Measurements from ENCODE around the gene CDYL. TPM values are rescaled to one million over a fixed set of nuclear protein-coding genes. Genes with fewer than 3 reads are reported as not detected.

CDYL gene
- polyA plus RNA-seq, 3 donors: 2.9 to 21.2 (median 4.2) TPM

GRCh38 chr6:4973415-4973814 lies 197.2 kb downstream of the CDYL start:
- peaks cover 4 to 16% (median 10%) of the 10 kb centered on the region in 7 donors for H3K9me3 Mint-ChIP-seq
- H3K4me1 ChIP-seq (ENCODE audit: control insufficient read depth in 1 of 2, insufficient read depth in 2 of 2, low read length in 2 of 2): no peaks in the 10 kb centered on the region
- H3K27me3 Mint-ChIP-seq (ENCODE audit: low read depth in 3 of 3): peaks cover 2 to 5% (median 4%) of the 10 kb centered on the region in 3 donors
- no peaks in the 10 kb centered on the region for H4K20me1 ChIP-seq (ENCODE audit: insufficient read depth, low read length)
- H2AFZ ChIP-seq (ENCODE audit: insufficient read depth, low read depth, low read length, poor library complexity, severe bottlenecking): no peak overlapping the region
- no peaks in the 10 kb centered on the region for H3K4me1 Mint-ChIP-seq
- H3K4me2 ChIP-seq (replicated peaks; ENCODE audit: extremely low read depth, low read length, poor library complexity, severe bottlenecking): no peak overlapping the region
- no peak overlapping the region for H3K27ac ChIP-seq (ENCODE audit: low read depth in 1 of 2, low read length in 2 of 2)
- H3K4me3 Mint-ChIP-seq: no peak overlapping the region
- intact Hi-C loops (cut with micrococcal nuclease): no loop called here
- WGBS (ENCODE audit: insufficient coverage): 88% methylated on average over 7 of the region's 13 CpGs
- H3K27me3 ChIP-seq (ENCODE audit: control insufficient read depth in 2 of 2, insufficient read depth in 2 of 2, low read length in 2 of 2): no peaks in the 10 kb centered on the region
- H3K27ac Mint-ChIP-seq: no peak overlapping the region
- no peaks in the 10 kb centered on the region for H3K36me3 ChIP-seq (replicated peaks in 1 of 2; ENCODE audit: control insufficient read depth in 1 of 2, insufficient read depth in 2 of 2, low read length in 2 of 2)
- no peaks in the 10 kb centered on the region for H3K9me3 ChIP-seq (replicated peaks in 1 of 2; ENCODE audit: control insufficient read depth in 1 of 2, insufficient read depth in 1 of 2, low read length in 2 of 2)
- no peak overlapping the region for H3K4me3 ChIP-seq (replicated peaks in 1 of 3; ENCODE audit: low read depth in 2 of 3, low read length in 3 of 3)
- H3K79me2 ChIP-seq (ENCODE audit: insufficient read depth, low read length): no peaks in the 10 kb centered on the region
- no peaks in the 10 kb centered on the region for H3K36me3 Mint-ChIP-seq
- H3K9ac ChIP-seq (ENCODE audit: insufficient read depth, low read length, poor library complexity, severe bottlenecking): no peak overlapping the region
- TF ChIP-seq CTCF (IDR thresholded peaks at IDR 0.05): no peak
- no peak for DNase-seq

GRCh38 chr6:4973982-4974745 lies 198.0 kb downstream of the CDYL start:
- Histone ChIP-seq H4K20me1 (ENCODE audit: insufficient read depth, low read length) (no peaks in the 10 kb centered on the region), H2AFZ (ENCODE audit: insufficient read depth, low read depth, low read length, poor library complexity, severe bottlenecking) (no peak overlapping the region), H3K9me3 (replicated peaks in 1 of 2; ENCODE audit: control insufficient read depth in 1 of 2, insufficient read depth in 1 of 2, low read length in 2 of 2) (peaks cover 3% of the 10 kb centered on the region in 2 donors), H3K36me3 (replicated peaks in 1 of 2; ENCODE audit: control insufficient read depth in 1 of 2, insufficient read depth in 2 of 2, low read length in 2 of 2) (no peaks in the 10 kb centered on the region), H3K4me3 (replicated peaks in 1 of 3; ENCODE audit: low read depth in 2 of 3, low read length in 3 of 3) (no peak overlapping the region), H3K4me1 (ENCODE audit: control insufficient read depth in 1 of 2, insufficient read depth in 2 of 2, low read length in 2 of 2) (no peaks in the 10 kb centered on the region), H3K27me3 (ENCODE audit: control insufficient read depth in 2 of 2, insufficient read depth in 2 of 2, low read length in 2 of 2) (no peaks in the 10 kb centered on the region), H3K79me2 (ENCODE audit: insufficient read depth, low read length) (no peaks in the 10 kb centered on the region), H3K4me2 (replicated peaks; ENCODE audit: extremely low read depth, low read length, poor library complexity, severe bottlenecking) (no peak overlapping the region), H3K27ac (ENCODE audit: low read depth in 1 of 2, low read length in 2 of 2) (no peak overlapping the region), H3K9ac (ENCODE audit: insufficient read depth, low read length, poor library complexity, severe bottlenecking) (no peak overlapping the region)
- DNase-seq: no peak
- TF ChIP-seq CTCF (IDR thresholded peaks at IDR 0.05): no peak
- no peak overlapping the region for H3K27ac Mint-ChIP-seq
- intact Hi-C loops (cut with micrococcal nuclease): no loop called here
- WGBS (ENCODE audit: insufficient coverage): 97% methylated on average over 11 of the region's 14 CpGs
- no peaks in the 10 kb centered on the region for H3K4me1 Mint-ChIP-seq
- no peaks in the 10 kb centered on the region for H3K36me3 Mint-ChIP-seq
- H3K4me3 Mint-ChIP-seq: no peak overlapping the region
- peaks cover 2 to 5% (median 5%) of the 10 kb centered on the region in 3 donors for H3K27me3 Mint-ChIP-seq (ENCODE audit: low read depth in 3 of 3)
- peaks cover 7 to 23% (median 15%) of the 10 kb centered on the region in 7 donors for H3K9me3 Mint-ChIP-seq
